Osteoblast (primary cell): Measurements from ENCODE around the gene RET. TPM values are rescaled to one million over a fixed set of nuclear protein-coding genes. Genes with fewer than 3 reads are reported as not detected.

Experiments
- DNase-seq: peaks from one replicate; pipeline ENCODE4 v3.0.0; 2011; ENCODE audit warnings: low spot score, mixed read lengths; ENCODE audit not compliant: insufficient read length; ENCODE audit errors: missing footprints
- H2AFZ ChIP-seq: 2 replicates; pipeline ENCODE4 v1.6.0; 2011; ENCODE audit warnings: mild to moderate bottlenecking, low read length
- H3K27ac ChIP-seq: 2 replicates; pipeline ENCODE4 v1.5.1; 2011; ENCODE audit warnings: mild to moderate bottlenecking, low read depth, low read length, moderate library complexity
- H3K27me3 ChIP-seq: 2 replicates; pipeline ENCODE4 v1.6.0; 2012; ENCODE audit warnings: mild to moderate bottlenecking, control low read depth, inconsistent platforms, low read length, moderate library complexity; ENCODE audit not compliant: insufficient read depth
- H3K36me3 ChIP-seq: 2 replicates; pipeline ENCODE4 v1.5.1; 2011; ENCODE audit warnings: mild to moderate bottlenecking, low read length, control low read depth, moderate library complexity; ENCODE audit not compliant: insufficient read depth
- H3K4me1 ChIP-seq: 2 replicates; pipeline ENCODE4 v1.5.1; 2011; ENCODE audit warnings: mild to moderate bottlenecking, low read length, control low read depth, moderate library complexity; ENCODE audit not compliant: insufficient read depth
- H3K4me2 ChIP-seq: 2 replicates; pipeline ENCODE4 v1.6.0; 2011; ENCODE audit warnings: mild to moderate bottlenecking, low read length; ENCODE audit not compliant: insufficient read depth
- H3K4me3 ChIP-seq: fragments of 200-600 bp; sonication (generic); 3 replicates; pipeline ENCODE4 v1.5.1; 2012; ENCODE audit warnings: mild to moderate bottlenecking, low read length, inconsistent platforms; ENCODE audit not compliant: insufficient read depth
- H3K79me2 ChIP-seq: 2 replicates; pipeline ENCODE4 v1.6.0; 2012; ENCODE audit warnings: mild to moderate bottlenecking, low read length, control low read depth, inconsistent platforms; ENCODE audit not compliant: insufficient read depth
- H3K9me3 ChIP-seq: 2 replicates; pipeline ENCODE4 v1.5.1; 2011; ENCODE audit warnings: low read depth, low read length, control low read depth
- H4K20me1 ChIP-seq: 2 replicates; pipeline ENCODE4 v1.6.0; 2012; ENCODE audit warnings: mild to moderate bottlenecking, low read length, control low read depth; ENCODE audit not compliant: insufficient read depth
- total RNA-seq: library from RNA; depleted of rRNA; stranded (reverse); fragments of >200 nt; gene quantifications from 2 replicates; pipeline ENCODE4 v1.2.3, GENCODE V29; 2012
- TF ChIP-seq, protein P1 (sequence below): IDR thresholded peaks from 2 replicates; pipeline ENCODE4 v1.5.1; 2011; ENCODE audit warnings: mild to moderate bottlenecking, low read depth, low read length, moderate library complexity; ENCODE audit errors: extremely low read depth

The RET gene
- total RNA-seq, 1 donor = under 0.01 TPM

DNA sequence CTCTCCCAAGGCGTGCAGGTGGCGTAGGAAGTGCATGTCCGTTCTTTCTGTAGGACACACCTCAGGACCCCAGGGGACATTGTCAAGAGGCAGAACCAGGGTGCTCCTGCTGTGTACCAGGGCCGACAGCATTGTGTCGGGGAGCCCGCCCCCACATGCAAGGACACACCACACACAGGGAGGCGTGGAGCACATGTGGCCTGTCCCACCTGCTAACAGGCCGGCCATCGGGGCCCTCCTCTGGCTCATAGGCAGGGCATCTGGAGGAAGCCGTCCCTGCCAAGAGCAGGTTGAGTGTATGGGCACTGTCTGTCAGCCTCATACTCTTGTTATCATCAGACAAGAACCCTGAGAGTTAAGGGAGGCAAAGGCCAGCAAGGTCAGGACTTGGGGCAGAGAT lies 12.7 kb downstream of the RET start:
- no peaks in the 10 kb centered on the region for H3K9me3 ChIP-seq

DNA sequence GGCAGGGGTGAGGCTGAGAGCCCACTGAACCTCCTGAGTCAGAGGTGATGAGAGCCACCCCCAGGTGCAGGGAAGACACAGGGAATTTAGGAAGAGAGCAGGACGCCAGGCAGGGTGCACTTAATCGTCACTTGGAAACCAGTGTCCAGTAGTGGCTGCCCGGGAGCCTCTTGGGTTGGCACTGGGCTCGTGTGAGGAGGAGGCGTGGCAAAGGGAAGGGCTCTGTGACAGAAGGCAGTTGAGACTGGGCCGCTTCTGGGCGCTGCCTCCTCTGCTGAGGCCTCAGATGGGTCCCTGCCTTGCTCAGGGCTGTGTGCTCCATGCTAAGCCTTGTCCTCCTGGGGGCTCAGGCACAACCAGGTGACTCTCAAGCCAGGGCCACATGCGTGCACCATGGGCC lies 13.3 kb downstream of the RET start:
- Histone ChIP-seq H3K27ac (no peak overlapping the region), H2AFZ (no peak overlapping the region), H3K4me3 (no peak overlapping the region), H3K36me3 (no peaks in the 10 kb centered on the region), H4K20me1 (no peaks in the 10 kb centered on the region), H3K4me2 (no peak overlapping the region), H3K27me3 (no peaks in the 10 kb centered on the region), H3K9me3 (no peaks in the 10 kb centered on the region), H3K79me2 (no peaks in the 10 kb centered on the region), H3K4me1 (no peaks in the 10 kb centered on the region)
- TF ChIP-seq, protein P1, sequence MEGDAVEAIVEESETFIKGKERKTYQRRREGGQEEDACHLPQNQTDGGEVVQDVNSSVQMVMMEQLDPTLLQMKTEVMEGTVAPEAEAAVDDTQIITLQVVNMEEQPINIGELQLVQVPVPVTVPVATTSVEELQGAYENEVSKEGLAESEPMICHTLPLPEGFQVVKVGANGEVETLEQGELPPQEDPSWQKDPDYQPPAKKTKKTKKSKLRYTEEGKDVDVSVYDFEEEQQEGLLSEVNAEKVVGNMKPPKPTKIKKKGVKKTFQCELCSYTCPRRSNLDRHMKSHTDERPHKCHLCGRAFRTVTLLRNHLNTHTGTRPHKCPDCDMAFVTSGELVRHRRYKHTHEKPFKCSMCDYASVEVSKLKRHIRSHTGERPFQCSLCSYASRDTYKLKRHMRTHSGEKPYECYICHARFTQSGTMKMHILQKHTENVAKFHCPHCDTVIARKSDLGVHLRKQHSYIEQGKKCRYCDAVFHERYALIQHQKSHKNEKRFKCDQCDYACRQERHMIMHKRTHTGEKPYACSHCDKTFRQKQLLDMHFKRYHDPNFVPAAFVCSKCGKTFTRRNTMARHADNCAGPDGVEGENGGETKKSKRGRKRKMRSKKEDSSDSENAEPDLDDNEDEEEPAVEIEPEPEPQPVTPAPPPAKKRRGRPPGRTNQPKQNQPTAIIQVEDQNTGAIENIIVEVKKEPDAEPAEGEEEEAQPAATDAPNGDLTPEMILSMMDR = no peak
- DNase-seq = no peak

More for the DNA sequence above, 12.7 kb downstream of the RET start:
- TF ChIP-seq, protein P1 = no peak
- Histone ChIP-seq H3K4me3 (no peak overlapping the region), H4K20me1 (no peaks in the 10 kb centered on the region), H3K4me2 (no peak overlapping the region), H3K79me2 (no peaks in the 10 kb centered on the region), H3K27me3 (no peaks in the 10 kb centered on the region), H3K36me3 (no peaks in the 10 kb centered on the region), H2AFZ (no peak overlapping the region), H3K27ac (no peak overlapping the region), H3K4me1 (no peaks in the 10 kb centered on the region)
- DNase-seq = no peak

DNA sequence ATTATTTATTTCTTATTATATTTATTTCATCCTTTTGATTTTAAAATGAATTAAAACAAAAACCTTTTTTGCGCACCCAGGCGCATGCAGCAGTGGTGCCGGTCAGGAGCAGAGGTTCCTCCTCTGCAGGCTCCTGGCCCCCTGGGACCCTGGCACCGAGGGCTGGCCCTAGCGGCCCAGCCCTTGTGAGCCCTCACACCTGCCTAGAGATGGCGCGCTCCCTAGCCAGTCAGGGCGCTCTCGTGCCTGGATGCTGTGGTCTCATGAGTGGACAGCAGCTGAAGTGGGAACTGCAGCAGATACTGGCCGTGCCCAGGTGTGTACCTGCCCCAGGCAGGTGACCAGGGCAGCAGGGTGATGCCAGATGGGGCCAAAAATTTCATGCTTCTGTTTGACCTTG lies 13.8 kb downstream of the RET start:
- H3K27ac ChIP-seq = no peak overlapping the region
- H2AFZ ChIP-seq = no peak overlapping the region
- no peak for DNase-seq
- H4K20me1 ChIP-seq = no peaks in the 10 kb centered on the region
- H3K27me3 ChIP-seq = no peaks in the 10 kb centered on the region
- H3K4me3 ChIP-seq = no peak overlapping the region
- H3K79me2 ChIP-seq = no peaks in the 10 kb centered on the region
- no peak overlapping the region for H3K4me2 ChIP-seq
- no peaks in the 10 kb centered on the region for H3K36me3 ChIP-seq
- TF ChIP-seq, protein P1 = no peak
- no peaks in the 10 kb centered on the region for H3K9me3 ChIP-seq
- H3K4me1 ChIP-seq = no peaks in the 10 kb centered on the region

DNA sequence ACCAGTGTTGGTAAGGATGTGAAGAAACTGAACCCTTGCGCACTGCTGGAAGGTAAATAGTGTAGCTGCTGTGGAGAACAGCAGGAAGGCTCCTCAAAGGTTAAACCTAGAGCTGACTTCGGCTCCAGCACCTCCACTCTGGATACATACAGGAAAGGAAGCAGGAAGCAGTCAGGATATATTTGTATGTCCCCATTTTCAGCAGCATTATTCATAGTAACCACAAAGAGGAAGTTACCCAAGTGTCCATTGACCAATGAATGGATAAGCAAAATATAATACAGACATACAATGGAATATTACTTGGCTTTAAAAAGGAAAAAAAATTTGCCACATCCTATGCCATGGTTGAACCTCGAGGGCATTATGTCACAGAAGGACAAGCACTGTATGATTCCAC lies 15.0 kb downstream of the RET start:
- no peak overlapping the region for H3K4me2 ChIP-seq
- no peaks in the 10 kb centered on the region for H3K36me3 ChIP-seq
- H3K79me2 ChIP-seq = no peaks in the 10 kb centered on the region
- TF ChIP-seq, protein P1 = no peak
- H4K20me1 ChIP-seq = no peaks in the 10 kb centered on the region
- no peaks in the 10 kb centered on the region for H3K4me1 ChIP-seq
- DNase-seq = no peak
- no peaks in the 10 kb centered on the region for H3K9me3 ChIP-seq
- H2AFZ ChIP-seq = no peak overlapping the region
- H3K4me3 ChIP-seq = no peak overlapping the region
- no peaks in the 10 kb centered on the region for H3K27me3 ChIP-seq
- no peak overlapping the region for H3K27ac ChIP-seq
